ENCODE measurements around the gene EVA1C.
"Not testable (repeated sequence)": the region's sequence is repeated elsewhere in the genome, so short reads cannot be mapped to it uniquely, and the experiment has no call there.

Gene EVA1C

GRCh38 chr21:32535612-32536011 lies 123.1 kb downstream of the EVA1C start:
- TF ChIP-seq CTCF (IDR thresholded peaks at IDR 0.05; ENCODE audit: control extremely low read depth, extremely low read depth, low read depth, missing control alignments): no peak
- ChIA-PET CTCF (no interaction called here), POLR2A (no interaction called here)
- no peak for DNase-seq (ENCODE audit: extremely low spot score)

- TF ChIP-seq CTCF (IDR thresholded peaks at IDR 0.05; ENCODE audit: control extremely low read depth, extremely low read depth, low read depth, missing control alignments): no peak
- POLR2A ChIA-PET: no interaction called here
- no peak for DNase-seq (ENCODE audit: extremely low spot score)
- CTCF ChIA-PET: no interaction called here
These were observed 125.0 kb downstream of the EVA1C start for GRCh38 chr21:32537569-32537881.

- CTCF ChIA-PET: interaction anchor here (1.0 to 1.3 kb wide), 2 partner anchors 8 to 25 kb away, joined by 3 read pairs; no protein-coding TSS in a partner anchor
- no peak for TF ChIP-seq CTCF (IDR thresholded peaks at IDR 0.05; ENCODE audit: control extremely low read depth, extremely low read depth, low read depth, missing control alignments)
- POLR2A ChIA-PET: no interaction called here
- DNase-seq (ENCODE audit: extremely low spot score): no peak
These were observed 125.8 kb downstream of the EVA1C start for GRCh38 chr21:32538147-32538792.

- no peak for DNase-seq (ENCODE audit: extremely low spot score)
- TF ChIP-seq CTCF (IDR thresholded peaks at IDR 0.05; ENCODE audit: control extremely low read depth, extremely low read depth, low read depth, missing control alignments): no peak
- CTCF ChIA-PET: interaction anchor here (1.0 to 1.3 kb wide), 2 partner anchors 9 to 26 kb away, joined by 3 read pairs; no protein-coding TSS in a partner anchor
- POLR2A ChIA-PET: no interaction called here
These were observed 126.9 kb downstream of the EVA1C start for GRCh38 chr21:32539378-32539777.

- POLR2A ChIA-PET; DNase-seq (ENCODE audit: extremely low spot score); CTCF ChIA-PET: not testable (repeated sequence)
These were observed 130.6 kb downstream of the EVA1C start for GRCh38 chr21:32543056-32543455.

- no peak for TF ChIP-seq CTCF (IDR thresholded peaks at IDR 0.05; ENCODE audit: control extremely low read depth, extremely low read depth, low read depth, missing control alignments)
- DNase-seq (ENCODE audit: extremely low spot score): no peak
- ChIA-PET POLR2A (no interaction called here), CTCF (no interaction called here)
These were observed 131.5 kb downstream of the EVA1C start for GRCh38 chr21:32543975-32544374.

GRCh38 chr21:32544697-32545096 lies 132.2 kb downstream of the EVA1C start:
- DNase-seq (ENCODE audit: extremely low spot score): no peak
- ChIA-PET POLR2A (no interaction called here), CTCF (no interaction called here)
- no peak for TF ChIP-seq CTCF (IDR thresholded peaks at IDR 0.05; ENCODE audit: control extremely low read depth, extremely low read depth, low read depth, missing control alignments)

Data from GM10248 (cell line).